Fibroblast of skin of scalp (primary cell): ENCODE results near the gene ALOXE3.

Experiments used
- DNase-seq: peaks from one replicate; pipeline ENCODE4 v3.0.0-alpha.2; 2013

Gene ALOXE3

GRCh38 chr17:8141741-8142140, 23.4 kb upstream of the ALOXE3 start:
- no peak for DNase-seq

- DNase-seq: no peak
These were observed 22.7 kb upstream of the ALOXE3 start for GRCh38 chr17:8141045-8141444.

DNA sequence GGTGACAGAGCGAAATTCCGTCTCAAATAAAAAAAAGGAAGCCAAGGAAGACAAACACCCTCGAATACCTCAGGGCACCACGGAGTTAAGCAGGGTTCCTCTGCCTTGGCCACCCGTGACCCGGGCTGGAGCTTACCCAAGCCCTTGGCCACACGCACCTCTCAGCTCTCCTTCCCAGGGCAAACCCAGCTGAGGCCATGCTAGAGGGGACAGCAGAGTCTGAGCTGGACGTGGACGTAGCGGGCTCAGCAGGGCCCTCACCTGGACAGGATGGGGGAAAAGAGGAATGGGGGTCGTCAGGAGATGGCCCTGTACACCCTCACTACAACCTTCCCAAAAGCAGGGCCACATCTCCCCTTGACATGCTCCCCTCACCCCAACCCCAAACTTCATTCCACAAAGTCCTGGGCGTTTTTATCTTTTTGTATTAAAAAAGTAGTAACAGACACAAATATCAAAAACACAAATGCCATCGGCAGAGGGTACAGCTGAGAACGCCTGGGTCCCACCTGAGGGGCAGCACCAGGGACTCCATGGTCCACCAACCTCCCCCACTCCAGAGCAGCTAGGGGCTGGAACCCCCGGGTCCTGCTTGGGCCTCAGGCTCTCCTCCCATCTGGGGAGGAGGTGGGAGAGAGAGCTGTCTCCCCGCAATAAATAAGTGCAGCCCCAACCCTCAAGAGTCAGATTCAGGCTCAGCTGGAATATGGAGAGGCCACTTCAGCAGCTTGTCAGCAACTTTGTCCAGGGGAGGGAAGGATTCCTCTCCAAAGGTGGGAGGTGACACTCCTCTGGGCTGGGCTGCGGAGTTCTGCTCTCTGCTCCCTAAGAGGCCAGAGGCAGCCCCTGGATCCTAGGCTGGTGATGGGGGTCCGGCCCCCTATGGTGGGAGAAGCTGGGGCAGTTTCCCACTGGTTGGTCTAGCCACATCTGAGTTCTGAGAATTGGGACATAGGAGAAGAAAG, 22.0 kb upstream of the ALOXE3 start:
- no peak for DNase-seq

DNA sequence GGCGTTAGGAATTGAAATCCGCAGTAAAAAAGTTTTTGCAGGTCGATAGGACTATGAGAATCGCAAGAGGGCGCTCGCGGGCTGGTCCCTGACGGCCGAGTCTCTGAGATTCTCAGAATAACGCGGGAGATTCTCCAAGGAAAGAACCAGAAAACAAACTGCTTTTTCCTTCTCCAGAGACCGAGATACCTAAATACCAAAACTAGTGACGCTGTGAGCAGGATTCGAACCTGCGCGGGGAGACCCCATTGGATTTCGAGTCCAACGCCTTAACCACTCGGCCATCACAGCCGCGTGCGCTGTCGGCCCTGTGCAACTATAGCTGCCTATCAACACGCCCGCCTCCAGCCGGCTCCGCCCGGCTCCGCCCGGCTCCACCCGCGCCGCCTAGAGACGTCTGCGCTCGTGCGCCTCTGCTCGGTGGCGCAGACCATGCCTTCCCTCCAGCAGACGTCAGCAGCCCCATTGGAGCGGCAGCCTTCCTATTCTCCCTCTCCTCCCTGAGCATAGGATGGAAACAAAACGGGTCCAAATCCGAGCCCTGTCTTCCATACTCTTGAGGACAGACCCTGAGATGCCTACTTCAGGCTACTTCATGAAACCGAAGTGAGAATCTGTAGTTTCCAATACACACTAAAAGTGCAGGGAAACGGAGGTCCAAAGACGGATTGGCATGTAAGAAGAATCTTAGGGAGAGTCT, 20.5 kb upstream of the ALOXE3 start:
- peak; percentile 99 for DNase-seq

DNA sequence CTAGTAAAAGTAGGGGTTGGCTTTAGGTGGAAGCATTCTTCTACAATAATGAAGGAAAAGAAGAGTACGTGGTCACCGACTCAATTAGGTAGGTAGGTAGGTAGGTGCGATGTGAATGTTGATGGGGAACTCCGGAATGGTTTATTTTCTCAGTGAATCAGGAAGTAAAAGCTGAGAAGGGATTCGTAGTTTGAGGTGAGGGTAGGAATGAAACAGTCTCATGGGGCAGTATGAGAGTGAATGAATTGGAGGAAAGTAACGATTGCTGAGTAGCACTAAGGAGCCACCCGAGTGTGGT, 20.0 kb upstream of the ALOXE3 start:
- DNase-seq: no peak

DNA sequence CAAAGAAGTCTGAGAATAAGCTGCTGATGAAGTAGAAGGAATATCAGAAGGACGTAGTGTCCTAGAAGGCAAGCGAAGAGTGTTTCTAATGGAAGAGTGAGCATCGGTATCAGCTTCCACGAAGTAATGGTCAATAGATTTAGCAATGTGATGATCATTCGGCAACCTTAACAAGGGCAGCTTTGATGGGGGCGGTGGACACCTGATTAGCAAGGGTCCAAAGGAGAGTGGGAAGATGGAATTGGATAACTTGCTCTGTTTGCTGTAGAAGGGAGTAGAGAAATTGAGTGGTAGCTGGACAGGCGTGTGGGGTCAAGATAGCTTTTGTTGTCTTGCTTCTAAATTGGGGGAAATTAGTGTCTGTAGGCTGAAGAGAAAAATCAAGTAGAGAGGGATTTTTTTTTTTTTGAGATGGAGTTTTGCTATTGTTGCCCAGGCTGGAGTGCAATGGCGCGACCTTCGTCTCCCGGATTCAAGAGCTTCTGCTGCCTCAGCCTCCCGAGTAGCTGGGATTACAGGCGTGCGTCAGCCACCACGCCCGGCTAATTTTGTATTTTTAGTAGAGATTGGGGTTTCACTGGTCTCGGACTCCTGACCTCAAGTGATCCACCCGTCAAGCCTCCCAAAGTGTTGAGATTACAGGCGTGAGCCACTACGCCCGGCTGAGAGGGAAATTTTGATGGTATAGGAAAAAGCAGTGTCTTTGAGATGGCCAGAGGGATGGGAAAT, 19.5 kb upstream of the ALOXE3 start:
- DNase-seq: no peak

- DNase-seq: no peak
These were observed 15.6 kb upstream of the ALOXE3 start for GRCh38 chr17:8133941-8134340.

DNA sequence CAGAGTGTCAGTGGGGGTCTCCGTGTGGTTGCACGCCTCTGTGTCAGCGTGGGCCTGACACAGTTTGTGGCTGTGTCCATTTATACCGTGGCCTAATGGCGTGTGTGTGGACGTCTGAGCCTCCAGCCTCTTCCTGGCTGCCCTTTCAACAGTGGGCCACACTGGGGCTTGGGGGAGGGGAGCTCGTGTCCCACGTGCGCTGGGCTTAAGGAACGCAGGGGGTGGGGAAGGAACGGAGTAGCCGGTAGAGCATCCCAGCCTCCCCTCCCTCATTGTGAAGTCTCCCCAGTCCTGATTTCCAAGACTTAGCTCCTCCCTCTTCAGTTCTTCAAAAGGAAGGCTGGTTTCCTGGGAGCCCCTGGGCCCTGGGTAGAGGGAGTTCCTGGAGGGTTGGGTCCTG, 15.1 kb upstream of the ALOXE3 start:
- no peak for DNase-seq

GRCh38 chr17:8131844-8132441, 13.6 kb upstream of the ALOXE3 start:
- DNase-seq: no peak

- no peak for DNase-seq
These were observed 9.9 kb upstream of the ALOXE3 start for GRCh38 chr17:8128125-8128784.

DNA sequence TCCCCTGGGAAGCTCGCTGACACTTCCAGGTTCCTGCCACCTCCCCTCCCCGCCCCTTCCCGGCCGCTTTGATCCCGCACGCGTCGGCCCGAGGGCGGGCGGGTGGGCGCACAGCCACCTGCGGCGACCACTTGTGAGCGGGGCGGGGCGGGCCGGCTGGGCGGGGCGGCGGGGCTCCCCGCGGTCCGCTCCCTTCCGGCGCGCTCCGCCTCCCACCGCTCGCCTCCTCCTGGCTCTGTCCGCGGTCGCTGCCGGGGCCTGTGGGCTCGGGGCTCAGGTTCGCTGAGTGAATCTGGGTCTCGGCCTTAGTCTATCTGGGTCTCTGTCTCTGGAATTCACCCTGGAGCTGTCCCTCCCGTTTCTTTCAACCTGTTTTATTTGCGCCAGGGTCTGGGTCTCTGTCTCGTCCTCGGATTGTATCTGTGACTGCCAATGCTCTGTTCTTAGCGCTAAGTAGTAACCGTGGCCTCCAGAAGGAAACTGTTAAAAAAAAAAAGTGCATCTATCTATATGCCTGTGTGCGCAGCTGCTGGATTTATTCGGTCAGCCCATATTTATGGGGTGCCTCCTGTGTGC, 8.3 kb upstream of the ALOXE3 start:
- DNase-seq: peak; percentile 37

GRCh38 chr17:8125947-8126490, 7.7 kb upstream of the ALOXE3 start:
- no peak for DNase-seq

GRCh38 chr17:8125154-8125946, 7.0 kb upstream of the ALOXE3 start:
- peak; percentile 78 for DNase-seq

DNA sequence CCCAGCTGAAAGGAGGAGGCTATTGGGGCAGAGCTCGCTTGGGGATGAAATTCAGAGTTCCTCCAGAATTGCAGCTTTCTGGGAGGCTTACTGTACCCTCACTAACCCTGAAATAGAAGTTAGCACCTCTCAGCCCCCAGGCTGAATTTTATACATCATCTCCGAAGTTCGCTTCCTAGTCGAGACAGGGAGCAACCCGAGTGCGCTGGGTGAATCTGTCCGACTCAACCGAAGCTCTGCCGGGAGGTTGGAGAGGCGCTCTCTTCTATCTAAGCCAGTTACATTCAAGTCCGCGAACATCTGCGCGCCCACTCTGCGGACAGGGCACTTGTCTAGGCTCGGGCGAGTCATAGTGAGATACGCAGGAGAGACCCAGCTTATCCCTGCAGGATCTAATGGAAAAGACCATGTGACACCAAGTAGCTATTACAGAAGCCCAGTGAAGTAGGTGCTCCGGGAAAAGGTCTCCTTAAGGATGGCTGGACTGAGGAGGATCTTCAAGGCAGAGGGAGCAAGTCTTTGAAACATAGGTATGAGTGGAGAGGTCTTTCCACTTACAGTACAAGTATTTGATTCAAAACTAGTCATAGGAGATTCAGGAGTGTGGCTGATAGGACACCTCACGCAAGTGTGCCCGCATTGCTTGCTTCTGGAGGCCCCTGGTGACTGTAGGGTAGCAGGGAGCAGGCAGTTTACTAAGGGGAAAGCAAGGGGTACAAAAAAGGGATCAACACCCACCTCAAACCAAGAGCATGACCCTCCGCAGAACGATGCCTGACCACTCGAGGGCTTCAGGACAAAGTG, 6.2 kb upstream of the ALOXE3 start:
- no peak for DNase-seq

DNA sequence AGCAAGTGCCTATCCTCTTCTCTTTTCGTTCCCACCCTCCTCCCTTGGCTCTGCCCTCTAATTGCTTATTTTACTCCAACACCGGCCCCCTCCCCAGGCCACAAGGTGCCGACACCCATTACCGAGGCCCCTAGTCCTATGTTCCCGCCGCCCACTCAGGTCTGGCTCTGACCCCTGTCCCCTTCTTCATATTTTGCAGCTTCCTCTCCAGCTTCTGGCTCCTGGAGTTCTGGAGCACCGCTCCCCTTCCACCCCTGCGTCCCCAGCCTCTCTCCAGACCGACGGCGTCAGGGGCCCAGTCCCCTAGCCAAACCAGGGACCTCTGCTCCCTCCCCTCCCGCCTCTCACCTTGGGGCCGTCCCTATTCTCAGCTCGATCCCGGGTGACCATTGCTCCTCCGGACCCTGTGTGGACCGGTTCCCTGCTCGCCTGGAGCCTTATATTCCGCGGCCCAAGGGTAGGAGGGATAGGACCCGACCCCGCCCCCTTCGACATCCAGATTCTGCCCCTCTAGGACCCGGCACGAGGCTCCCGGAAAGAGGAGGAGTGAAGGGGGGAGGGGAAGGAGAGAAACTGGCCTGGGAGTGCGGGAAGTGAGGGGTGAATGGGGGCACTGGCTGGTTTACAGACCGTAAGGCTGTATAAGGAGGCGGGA, 5.5 kb upstream of the ALOXE3 start, which contains the start of gene HES7:
TSS of gene HES7 (minus strand) at position 412 of the 655 bp plus-strand sequence. CDS start at position 390, 22 bp downstream.
- DNase-seq: peak; percentile 36

- DNase-seq: peak; percentile 24
These were observed 4.8 kb upstream of the ALOXE3 start for GRCh38 chr17:8122924-8123694.

GRCh38 chr17:8122422-8122923, 4.2 kb upstream of the ALOXE3 start:
- peak; percentile 54 for DNase-seq
